Bronchial epithelial cell (primary cell): ENCODE results near the gene DPYSL5. TPM values are rescaled to one million over a fixed set of nuclear protein-coding genes. Genes with fewer than 3 reads are reported as not detected.

Source experiments
- DNase-seq: peaks from one replicate; pipeline ENCODE4 v3.0.0-alpha.2; 2010; ENCODE audit warnings: low read depth
- FAIRE-seq: peaks from 2 replicates; lab custom pipeline; 2011; peaks lifted over from hg19 to GRCh38; lab: Jason Lieb, UNC
- H3K27me3 ChIP-seq: 2 replicates; pipeline ENCODE4 v1.5.1; 2011; ENCODE audit warnings: low read length; ENCODE audit not compliant: control insufficient read depth, insufficient read depth
- H3K36me3 ChIP-seq: 2 replicates; pipeline ENCODE4 v1.5.1; 2011; ENCODE audit warnings: low read length; ENCODE audit not compliant: control insufficient read depth, insufficient read depth
- H3K4me3 ChIP-seq: 2 replicates; pipeline ENCODE4 v1.5.1; 2011; ENCODE audit warnings: mild to moderate bottlenecking, low read depth, low read length, control low read depth
- CTCF ChIP-seq: IDR thresholded peaks from 2 replicates; pipeline ENCODE4 v1.5.1; 2011; ENCODE audit warnings: mild to moderate bottlenecking, moderate library complexity, low read length, control low read depth, inconsistent platforms; ENCODE audit not compliant: insufficient read depth, severe bottlenecking
- total RNA-seq: library from RNA; depleted of rRNA; stranded (reverse); fragments of >200 nt; gene quantifications from 2 replicates; pipeline ENCODE4 v1.2.1, GENCODE V29; 2014

DPYSL5 gene
- total RNA-seq, 1 donor from 2014 or later: not detected

DNA sequence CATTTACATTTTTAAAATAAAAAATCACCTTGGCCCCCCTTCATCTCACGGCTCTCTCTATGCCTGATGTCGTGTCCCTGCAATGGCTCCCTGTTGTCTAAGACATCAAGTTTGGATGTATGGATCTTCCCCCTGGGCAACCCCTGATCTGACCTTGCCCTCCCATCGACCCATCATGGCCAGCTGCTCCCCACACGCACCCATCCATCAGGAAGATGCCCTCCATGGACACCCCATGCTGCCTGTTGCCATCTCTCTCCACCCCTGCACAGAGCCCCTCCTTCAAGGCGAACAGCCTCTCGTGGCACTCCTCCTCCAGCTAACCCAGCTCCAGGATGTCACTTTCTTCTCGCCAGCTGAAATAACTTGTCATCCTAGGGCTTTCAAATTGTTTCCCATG is 59.5 kb downstream of the DPYSL5 start:
- no peak for DNase-seq
- Histone ChIP-seq H3K36me3 (no peaks in the 10 kb centered on the region), H3K27me3 (peaks cover 8% of the 10 kb centered on the region), H3K4me3 (no peak overlapping the region)
- TF ChIP-seq CTCF: no peak
- no peak for FAIRE-seq

- DNase-seq: no peak
- FAIRE-seq: no peak
- Histone ChIP-seq H3K36me3 (no peaks in the 10 kb centered on the region), H3K4me3 (no peak overlapping the region), H3K27me3 (peaks cover 20% of the 10 kb centered on the region)
- TF ChIP-seq CTCF: no peak
Observed at GRCh38 chr2:26910176-26910575, 62.2 kb downstream of the DPYSL5 start.

DNA sequence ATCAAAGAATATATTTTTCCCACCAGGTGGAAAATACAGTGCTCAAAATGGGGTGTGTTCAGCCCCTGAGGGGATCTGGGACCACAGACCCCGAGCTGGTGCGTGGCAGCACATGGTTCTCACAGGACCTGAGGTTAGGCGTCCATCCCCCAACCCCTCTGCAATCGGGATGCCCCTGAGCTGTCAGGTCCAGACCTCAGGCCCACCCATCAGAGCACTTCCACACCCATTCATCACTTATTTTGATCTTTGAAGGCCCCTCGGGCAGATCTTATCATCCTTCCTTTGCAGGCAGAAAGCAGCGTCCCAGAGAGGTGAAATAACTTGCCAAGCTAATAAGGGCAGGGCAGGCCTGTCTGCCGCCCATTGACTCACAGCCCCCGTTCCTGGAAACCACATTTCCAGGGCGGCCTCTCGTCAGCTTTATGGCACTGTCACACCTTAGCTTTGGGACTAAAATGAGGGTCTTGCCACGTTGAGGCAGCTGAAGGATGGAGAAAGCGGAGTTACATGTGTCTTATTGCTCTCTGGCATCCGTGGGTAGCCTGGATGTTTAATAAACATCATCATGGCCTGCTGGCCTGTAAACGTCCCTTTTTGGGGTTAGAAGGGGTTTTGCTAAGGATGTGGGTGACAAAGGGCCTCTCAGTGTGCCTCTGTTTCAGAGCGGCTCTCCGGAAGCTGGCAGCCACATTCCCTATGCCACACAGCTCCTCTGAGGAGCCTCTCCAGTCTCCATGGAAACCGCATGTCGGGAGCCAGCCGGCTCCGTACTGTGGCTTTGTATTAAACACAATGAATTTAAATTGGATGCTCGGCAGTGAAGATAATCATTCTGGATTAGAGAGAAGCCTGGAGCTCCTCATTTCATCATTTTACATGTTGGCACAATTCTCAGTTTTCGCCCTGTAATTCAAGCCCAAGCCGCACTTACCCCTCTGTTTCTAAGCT is 64.3 kb downstream of the DPYSL5 start:
- DNase-seq (no peak), FAIRE-seq (no peak)
- Histone ChIP-seq H3K36me3 (no peaks in the 10 kb centered on the region), H3K27me3 (peaks cover 21% of the 10 kb centered on the region), H3K4me3 (no peak overlapping the region)
- no peak for TF ChIP-seq CTCF

DNA sequence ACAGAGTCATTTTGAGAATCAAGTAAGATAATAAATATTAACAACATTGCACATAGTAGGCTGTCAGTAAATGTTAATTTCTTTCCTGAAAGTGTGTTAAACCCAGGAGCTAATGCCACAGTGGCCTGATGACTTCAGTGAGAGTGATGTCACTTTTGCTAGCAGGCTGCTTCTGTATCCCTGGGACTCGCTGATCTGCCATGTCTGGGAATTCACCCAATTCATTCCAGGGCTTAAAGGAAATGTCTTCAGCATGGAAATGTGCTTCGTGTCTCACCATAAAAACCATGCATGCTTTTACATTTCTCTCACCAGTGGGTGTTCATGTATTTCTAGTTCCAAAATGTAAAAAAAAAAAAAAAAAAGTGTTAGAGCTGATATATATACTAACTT is 65.7 kb downstream of the DPYSL5 start:
- DNase-seq (no peak), FAIRE-seq (no peak)
- Histone ChIP-seq H3K4me3 (no peak overlapping the region), H3K27me3 (peaks cover 20% of the 10 kb centered on the region), H3K36me3 (no peaks in the 10 kb centered on the region)
- TF ChIP-seq CTCF: no peak

DNA sequence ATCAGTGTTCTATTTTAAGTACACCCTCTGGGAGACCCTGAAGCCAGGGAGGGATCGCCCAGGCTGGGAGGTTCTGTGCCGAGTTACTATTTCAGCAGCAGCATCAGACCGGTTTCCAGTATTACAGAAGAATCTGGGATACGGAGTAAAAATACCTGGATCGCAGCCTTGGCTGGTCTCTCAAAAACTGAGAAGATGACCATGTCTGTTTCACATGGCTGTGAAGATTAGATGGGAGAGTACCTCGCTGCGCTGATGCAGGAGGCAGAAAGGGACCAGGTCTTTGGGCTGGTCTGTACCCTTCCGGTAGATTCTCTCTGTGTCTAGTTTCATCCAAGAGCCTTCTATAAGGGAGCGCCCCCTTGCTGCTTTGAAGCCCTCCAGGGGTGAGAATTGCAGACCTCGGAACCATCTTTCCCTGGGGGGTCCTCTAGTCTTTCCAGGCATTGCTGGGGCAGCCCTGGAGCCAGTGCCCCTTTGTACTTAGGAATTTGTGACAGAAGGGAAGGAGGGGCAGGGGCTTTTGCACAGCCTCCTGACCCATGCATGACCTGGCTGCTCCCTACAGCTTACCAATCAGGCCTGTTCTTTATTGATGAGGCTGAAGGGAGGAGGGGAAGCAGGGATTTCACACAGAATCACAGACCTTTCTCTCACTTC is 66.2 kb downstream of the DPYSL5 start:
- no peak for FAIRE-seq
- H3K27me3 ChIP-seq: peaks cover 20% of the 10 kb centered on the region
- H3K36me3 ChIP-seq: no peaks in the 10 kb centered on the region
- TF ChIP-seq CTCF: no peak
- no peak overlapping the region for H3K4me3 ChIP-seq
- DNase-seq: no peak
